ENCODE data around the gene GALNT17.

DNA sequence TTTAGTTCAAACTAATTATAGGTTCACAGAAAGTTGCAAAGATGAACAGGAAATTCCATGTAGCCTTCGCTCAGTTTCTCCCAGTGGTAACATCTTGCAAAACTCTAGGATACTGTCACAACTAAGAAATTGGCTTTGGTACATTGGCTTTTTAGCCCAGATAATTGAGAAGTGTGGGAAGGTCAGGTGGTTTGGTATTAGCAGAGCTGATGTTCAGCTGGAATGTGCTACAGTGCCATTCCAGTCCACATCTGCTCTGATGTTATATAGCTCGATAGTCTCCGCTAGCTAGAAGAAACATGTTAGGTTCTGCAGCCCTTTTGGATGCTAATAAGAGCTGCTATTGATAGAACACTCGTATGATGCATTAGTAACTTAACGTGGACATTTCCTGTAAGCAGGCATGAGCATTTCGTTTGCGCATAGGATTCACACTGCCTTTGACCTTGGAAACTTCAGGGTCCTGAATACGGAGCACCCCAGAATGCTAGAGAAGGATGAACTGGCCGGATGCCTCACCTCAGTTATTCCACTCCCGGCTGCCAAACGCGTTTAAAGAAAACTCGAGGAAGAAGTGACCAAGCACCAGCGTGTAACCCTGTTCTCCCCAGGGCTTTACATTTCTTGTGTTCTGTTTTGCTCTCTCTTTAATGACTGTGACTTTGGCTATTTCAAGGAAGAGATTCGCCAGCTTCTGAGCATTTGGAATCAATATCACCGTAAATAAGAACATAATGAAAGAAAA, 271.4 kb downstream of the GALNT17 start:
- TF ChIP-seq CTCF (IDR thresholded peaks at IDR 0.05) (no peak), POLR2A (IDR thresholded peaks at IDR 0.05) (no peak), POLR2AphosphoS5 (IDR thresholded peaks at IDR 0.05) (no peak), EP300 (IDR thresholded peaks at IDR 0.05) (no peak)

All from upper lobe of left lung (tissue), 4 donors.